Measurements from ENCODE around the gene TSPAN7.

TSPAN7 gene

DNA sequence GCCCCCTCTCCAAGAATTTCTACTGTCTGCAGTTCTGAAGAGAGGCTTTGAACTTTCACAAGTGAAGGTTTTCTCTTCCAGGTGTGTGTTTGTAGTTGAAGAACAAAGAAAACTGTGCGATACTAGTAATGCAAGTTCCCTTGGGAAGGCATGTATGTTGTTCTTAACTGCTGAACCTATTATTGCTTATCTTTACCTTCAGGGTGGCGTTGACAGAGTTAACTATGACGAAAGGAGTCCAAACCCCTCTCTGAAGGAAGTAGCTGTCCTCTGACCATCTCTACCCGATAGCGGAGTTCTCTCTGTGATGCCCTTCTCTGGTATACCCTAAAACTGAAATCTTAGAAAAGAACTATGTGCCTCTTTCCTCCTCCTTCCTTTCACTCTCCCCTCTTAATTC is 79.9 kb downstream of the TSPAN7 start:
- in situ Hi-C loops (cut with MboI; ENCODE audit: low sequenced_read_pairs), result no loop called here

DNA sequence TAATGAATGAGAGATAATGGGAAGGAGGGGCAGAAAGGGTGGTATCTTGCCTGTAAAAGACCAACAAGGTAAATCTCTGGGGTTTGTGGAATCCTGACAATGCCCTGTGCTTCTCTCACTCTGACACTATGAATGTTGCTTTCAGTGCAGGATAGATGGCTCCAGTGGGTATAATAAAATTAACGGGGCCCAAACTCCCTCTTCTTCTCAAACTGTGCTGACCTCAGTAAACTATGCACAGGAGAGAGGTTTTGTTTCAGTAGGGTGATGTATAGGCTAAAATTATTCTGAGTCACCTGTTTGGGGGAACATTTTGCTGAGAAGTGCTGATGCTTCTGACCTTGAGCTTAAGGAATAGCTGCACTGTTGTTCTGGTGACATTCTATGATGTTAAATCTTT is 82.6 kb downstream of the TSPAN7 start:
- in situ Hi-C loops (cut with MboI; ENCODE audit: low sequenced_read_pairs), result no loop called here

DNA sequence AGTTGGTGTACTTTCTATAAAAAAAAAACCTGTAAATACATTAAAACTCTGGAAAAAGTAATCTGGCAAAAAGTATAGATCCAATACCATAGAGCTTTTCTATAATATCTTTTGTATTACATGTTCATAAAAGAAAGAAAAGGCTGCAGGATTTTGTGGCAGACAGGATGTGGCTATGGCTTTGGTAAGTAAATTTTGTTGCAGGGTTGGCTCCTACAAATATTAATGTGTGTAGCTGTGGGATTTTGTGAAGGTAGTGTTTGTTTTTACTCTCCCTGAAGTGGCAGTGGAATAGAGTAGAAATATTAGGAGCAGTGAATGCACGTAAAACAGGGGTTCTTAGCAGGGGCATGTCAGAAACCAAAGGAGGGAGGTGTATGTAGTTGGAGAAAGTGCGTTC is 84.8 kb downstream of the TSPAN7 start:
- in situ Hi-C loops (cut with MboI; ENCODE audit: low sequenced_read_pairs), result no loop called here

DNA sequence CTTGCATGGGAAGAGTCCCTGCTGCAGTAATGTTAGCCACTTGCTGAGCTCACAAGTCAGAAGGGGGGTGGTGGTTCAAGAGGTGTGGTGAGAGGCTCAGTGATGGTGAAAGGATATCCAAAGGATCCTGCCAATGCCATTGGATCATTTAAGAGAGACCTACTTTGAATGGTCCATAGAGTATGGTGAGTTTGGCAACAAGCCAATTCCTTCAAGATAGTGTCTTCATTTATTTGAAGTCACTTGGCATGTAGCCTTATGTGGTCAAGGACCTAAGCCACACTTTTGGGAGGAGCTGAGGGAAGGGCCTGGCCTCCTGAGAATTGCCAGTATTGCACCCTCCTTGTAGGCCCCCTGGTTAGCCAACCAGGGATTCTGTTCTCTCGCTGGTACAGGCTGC is 87.9 kb downstream of the TSPAN7 start:
- in situ Hi-C loops (cut with MboI; ENCODE audit: low sequenced_read_pairs), result no loop called here

DNA sequence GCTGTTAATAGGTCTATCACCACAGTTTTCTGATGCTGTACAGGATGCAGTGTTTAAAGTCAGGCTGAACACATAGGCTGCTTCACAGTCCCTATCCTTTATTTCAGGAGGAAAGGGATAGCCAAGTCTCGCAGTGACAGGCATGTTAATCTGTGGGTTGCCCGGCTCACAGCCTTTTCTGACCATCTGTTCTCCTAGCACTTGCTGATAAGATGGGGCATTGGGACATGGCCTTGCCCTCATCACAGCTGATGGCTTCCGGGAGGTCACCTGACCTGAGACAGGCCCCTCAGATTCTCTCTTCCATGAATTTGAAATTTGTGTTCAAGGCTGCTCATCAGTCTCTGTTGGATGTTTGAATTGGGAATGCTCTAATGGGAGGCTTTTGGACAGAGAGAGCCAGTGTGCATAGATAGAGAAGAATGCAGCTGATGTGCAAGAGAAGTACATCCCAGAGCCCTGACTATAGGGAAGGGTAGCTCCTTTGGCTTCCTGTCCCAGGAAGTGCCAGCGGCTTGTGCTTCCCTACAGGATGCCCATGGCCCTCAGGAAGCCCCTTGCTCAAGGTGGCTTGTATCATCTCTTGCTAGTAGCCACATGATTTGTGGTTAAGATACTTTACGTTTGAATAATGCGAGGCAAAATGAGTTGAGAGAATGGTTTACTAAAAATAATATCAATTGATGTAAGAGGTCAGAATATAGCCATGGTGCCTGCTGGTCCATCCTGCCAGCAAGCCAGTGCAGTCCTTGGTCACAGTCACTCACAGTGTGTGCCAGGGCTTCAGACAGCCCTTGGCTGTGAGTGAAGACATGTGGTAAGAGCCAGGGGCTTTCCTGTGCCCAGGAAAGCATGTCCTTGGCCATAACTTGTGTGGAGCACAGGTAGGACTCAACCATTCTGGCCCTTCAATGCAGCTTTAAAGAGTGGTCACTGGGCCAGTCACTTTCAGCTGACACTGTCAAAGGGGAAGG is 88.6 kb downstream of the TSPAN7 start:
- in situ Hi-C loops (cut with MboI; ENCODE audit: low sequenced_read_pairs), result no loop called here

DNA sequence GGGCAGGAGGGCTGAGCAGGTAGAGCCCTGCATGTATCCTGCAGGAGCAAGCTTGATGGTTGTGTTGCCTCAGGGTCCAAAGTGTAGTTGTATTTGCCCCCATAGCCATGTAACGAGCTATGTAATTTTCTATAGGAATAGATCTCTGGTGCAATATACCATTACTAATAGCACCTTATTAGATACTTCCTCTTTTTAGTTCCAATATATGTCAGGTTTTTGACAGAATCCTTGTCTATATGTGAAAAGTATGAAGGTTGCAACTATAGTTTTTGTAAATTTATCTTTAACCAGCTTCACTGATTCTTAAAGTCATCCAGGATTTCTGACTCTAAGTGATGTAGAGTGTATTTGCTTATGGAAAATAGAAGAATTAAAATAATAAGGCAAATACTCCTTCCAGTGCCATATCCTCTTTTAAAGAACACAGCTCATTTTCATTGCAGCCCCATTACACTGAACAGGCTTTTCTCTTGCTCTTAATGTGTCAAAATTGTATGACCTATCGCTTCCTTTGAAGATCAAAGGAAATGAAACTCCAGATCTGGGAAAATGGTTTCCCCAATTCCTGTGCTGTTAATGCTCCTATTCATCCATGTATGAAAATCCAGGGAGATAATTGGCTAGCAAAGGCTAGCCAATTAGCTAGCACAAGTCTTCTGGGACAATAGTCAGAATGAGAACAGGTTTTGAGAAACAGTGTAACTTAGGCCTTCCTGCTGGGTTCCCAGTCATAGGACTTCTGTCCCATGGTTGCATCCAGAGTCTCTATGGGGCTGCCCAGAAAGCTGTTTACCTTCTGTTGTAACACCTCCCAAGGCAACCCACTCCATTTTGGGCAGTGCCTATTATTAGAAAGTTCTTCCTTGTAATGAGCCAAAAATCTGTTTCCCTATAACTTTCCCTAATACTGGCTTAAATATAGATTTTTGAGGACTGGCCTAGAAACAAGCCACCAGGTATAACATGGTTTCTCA is 90.6 kb downstream of the TSPAN7 start:
- in situ Hi-C loops (cut with MboI; ENCODE audit: low sequenced_read_pairs), result no loop called here

DNA sequence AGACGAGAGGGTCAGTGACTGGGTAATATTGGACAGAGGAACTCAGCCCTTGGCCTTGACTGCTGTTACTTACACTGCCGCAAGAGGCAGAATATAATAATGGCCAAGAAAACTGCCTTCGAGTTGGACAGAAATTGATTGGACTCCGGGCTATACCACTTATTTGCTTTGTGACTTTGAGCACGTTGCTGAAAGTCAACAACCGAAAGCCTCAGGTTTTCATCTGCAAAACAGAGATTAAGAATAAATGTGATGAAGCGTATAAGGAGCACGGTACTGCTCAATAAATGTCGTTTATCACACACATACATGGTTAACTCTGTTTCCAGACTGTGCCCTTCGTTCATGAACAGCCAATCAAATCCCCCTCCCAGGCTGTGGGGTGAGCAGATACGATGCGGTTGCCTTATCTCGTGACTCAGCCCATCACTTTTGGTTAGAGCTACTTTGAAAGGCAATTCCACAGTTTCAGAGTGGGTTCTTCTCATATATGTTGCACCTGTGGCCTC is 91.6 kb downstream of the TSPAN7 start:
- in situ Hi-C loops (cut with MboI; ENCODE audit: low sequenced_read_pairs), result no loop called here

DNA sequence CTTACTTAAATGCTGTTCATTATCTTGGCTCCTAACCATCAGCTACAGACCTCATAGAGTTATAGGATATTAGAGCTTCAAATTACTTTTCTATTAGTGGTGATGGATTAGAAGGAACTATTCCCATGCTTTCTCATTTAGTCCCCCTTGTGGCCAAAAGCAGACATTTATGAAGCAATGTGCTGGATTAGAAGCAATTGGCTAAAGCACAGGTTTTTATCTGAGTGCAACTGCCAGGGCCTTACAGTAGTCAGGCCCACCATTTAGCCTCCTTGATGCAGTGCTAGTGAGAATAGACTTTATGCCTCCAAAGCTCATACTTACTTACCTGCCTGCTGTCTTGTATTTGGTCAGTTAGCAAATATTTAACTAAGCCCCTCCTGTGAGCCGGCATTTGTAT is 93.0 kb downstream of the TSPAN7 start:
- in situ Hi-C loops (cut with MboI; ENCODE audit: low sequenced_read_pairs), result no loop called here

DNA sequence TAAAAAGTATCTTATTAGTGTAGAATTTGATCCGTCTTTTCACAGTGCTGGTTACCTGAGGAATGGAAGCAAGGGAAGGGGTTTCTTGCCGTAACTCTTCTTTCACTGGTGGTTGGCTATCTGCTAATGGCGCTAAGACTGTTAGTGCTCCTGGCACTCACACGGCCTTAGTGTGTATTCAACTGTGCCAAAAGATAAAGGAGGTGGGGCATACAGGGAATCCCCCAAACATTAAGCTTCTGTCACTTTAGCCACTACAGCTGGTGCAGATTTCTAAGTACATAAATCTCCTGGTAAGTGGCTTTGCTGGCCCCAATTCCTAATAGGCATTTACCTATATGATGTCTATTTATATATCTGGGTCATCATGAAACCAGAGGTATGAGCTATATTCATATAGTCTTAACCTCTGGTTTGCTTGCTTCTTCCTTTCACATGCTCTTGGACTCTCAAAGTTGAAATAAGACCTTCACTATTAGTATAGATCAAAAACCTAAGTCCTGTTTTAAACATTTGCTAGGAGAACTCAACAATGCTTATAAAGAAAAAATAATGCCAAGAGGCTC is 95.1 kb downstream of the TSPAN7 start:
- in situ Hi-C loops (cut with MboI; ENCODE audit: low sequenced_read_pairs), result no loop called here

DNA sequence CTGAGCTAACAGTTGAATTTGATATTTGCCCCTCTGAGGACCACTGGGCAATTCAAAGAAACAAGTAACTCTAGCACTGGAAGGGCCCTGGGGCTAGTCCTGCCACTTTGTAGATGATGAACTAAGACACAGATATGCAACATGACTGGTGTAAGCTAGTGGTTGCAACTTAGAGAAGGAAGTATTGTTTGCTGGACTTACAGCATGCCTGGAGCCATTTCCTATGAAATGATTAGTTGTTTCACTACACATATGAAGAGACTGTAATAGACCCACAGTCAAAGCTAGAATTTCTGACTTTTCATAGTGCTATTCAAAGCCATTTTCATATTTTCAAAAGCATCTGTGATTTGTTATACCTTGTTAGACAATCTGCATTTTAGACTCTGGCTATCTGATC is 96.2 kb downstream of the TSPAN7 start:
- in situ Hi-C loops (cut with MboI; ENCODE audit: low sequenced_read_pairs), result no loop called here

DNA sequence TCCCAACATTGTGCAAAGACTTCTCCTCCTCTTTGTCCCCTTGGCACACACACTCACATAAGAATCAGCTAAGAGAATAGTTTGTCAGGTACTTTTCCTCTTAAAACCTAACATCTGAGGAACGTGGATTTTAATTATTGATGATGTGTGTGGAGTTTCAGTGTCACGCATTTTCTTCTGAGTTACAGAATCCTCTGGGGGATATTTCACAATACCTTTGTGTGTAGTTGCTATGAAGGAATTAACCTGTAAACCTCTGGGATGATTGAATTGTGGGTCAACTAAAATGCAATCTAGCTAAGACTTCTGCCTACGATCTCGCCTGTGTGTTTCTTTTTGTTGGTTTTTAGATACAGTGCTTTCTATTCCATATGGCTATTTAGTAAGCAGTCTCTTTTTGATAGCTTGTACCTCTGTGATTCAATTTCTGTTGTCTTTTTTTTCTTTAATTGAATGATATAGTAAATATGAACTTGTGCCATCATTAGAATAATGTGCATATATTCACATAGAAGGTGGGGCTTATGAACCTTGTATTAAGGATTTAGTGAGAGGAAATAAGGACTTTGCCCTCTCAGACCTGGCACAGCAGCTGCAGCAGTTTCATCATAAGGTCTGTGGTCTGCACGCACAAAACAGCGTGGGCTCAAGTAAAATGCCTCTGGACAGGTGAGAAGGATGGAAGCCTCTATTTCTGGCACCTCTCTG is 99.2 kb downstream of the TSPAN7 start:
- in situ Hi-C loops (cut with MboI; ENCODE audit: low sequenced_read_pairs), result no loop called here

DNA sequence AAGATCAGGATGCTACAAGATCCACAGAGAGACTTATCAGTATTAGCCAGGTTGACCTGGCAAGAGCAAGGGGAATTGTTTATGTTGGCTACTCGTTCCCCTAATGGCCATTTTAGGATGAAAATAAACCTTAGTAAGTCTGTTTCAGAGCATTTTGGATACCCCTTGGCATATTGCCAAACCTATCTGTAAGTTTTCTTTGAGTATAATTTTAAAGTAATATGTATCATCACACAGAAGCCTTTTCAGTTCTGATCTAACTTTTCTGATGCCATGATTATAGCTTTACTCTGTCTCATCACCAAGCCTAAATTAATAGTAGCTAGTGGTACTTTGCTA is 99.7 kb downstream of the TSPAN7 start:
- in situ Hi-C loops (cut with MboI; ENCODE audit: low sequenced_read_pairs), result no loop called here

DNA sequence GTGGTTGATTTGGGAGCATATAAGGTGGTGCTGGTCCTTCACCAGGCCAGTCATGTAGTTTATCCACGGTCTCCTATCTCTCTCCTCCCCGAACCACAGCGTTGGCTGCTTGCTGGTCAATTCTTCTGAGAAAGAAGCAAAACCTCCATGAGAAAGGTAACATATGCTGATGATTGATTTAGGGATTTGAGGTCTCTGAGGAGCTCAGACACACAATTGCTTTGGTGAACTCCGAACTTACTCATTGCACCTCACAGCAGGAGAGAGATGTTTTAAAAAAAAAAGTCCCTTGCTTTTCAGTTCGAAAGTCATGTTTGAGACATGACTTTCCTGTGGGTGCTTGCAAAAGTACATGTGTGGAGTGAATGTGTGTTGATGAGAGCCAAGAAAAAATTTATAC is 100.2 kb downstream of the TSPAN7 start:
- in situ Hi-C loops (cut with MboI; ENCODE audit: low sequenced_read_pairs), result no loop called here

DNA sequence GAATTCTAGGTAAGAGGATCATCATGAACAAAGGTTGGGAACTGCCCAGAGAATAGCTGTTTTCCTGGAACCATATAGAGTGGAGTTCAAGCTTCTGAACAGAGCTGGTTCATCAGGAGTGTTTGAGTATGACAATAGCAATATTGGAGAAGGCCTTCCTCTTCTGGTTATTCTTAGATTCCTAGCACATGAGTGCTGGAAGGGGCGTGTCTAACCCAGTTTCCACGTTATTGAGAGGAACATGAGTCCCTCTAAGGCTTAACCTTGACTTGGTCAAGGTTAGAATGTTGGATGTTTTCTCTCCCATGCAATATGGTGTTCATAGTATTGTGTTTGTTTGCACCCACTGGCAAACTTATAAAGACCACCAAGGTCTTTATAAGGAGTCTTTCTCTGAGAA is 101.3 kb downstream of the TSPAN7 start:
- in situ Hi-C loops (cut with MboI; ENCODE audit: low sequenced_read_pairs), result no loop called here

DNA sequence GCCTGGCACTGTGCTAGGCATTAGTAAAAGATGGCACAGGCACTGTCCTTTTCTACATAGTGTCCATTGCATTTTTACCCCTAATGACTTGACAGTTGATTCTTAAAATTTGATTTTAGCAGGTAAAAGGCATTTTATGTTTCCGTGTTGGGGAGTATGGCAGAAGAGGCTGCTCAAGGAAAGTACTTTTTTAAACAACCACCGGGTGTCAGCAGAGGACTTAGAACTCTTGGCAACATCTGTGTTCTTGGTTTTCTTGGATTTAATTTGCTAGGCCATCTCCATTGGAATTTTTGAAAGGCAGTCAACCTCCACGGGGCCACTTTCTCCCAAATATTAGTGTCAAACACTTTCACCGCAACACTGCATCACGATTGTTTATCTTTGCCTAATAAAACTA is 102.9 kb downstream of the TSPAN7 start:
- in situ Hi-C loops (cut with MboI; ENCODE audit: low sequenced_read_pairs), result no loop called here

DNA sequence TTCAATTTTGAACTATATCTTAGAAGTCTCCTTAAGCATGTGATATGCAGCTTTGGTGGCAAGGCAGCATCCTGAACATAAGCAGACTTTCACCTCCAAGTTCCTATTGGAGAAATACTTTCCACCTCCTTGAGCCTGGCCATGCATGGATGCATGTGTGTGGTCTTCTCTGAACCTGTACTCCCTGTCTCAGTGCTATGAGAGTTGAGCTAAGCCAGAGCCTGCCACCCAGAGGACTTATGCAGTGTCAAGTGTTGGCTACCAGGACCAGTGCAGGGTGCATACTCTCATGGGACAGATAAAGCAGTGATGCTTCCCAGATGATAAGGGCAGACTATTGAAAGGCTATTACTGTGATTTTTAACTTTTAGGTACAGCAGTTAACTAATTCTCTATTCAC is 105.6 kb downstream of the TSPAN7 start:
- in situ Hi-C loops (cut with MboI; ENCODE audit: low sequenced_read_pairs), result no loop called here

DNA sequence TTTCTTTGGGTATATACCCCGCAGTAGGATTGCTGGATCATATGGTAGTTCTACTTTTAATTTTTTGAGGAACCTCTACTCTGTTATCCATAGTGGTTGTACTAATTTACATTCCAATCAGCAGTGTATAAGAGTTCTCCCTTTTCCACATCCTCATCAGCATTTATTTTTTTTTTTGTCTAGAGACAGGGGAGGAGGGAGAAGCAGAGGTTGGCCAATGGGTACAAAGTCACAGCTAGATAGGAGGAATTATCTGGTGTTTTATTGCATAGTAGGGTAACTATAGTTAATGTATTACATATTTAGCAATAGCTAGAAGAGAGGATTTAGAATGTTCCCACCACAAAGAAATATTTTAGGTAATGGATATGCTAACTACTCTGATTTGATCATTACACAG is 107.4 kb downstream of the TSPAN7 start:
- in situ Hi-C loops (cut with MboI; ENCODE audit: low sequenced_read_pairs), result no loop called here

DNA sequence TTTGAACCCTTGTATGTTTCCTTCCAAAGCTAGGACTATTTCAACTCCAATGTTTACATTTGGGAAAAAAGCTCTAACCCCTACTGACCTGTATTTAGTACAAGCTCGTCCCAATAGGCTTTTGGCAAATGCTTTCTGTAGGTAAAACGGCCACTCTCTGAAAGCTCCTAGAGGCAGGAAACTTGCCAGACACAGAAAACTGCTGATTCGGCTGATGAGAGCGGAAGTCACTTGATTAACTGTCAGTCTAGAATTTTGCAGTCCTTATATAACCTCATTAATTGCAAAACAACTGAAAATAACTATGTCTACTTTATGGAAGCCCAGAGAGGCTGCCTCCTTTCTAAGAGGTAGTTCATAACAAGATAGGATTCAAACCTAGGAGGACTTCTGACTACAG is 108.1 kb downstream of the TSPAN7 start:
- in situ Hi-C loops (cut with MboI; ENCODE audit: low sequenced_read_pairs), result no loop called here

DNA sequence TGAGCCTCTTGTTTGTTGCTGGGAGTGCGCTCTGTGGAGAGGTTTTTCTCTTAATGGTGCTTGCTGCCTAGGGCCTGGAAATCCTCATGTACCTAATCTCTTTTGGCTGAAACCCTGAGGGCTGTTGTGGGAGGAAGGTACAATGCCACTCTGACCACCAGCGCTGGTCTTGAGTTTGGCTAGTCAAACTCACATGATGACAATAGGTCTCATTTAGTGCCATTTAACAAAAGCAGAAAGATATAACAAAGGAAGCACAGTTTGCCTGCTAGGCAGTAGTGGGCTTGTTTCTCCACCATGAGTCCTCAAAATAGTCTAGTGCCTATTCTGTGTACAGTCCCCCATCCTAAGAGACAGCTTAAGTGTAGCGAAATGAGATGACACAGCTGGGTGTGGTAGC is 111.3 kb downstream of the TSPAN7 start:
- in situ Hi-C loops (cut with MboI; ENCODE audit: low sequenced_read_pairs), result no loop called here

DNA sequence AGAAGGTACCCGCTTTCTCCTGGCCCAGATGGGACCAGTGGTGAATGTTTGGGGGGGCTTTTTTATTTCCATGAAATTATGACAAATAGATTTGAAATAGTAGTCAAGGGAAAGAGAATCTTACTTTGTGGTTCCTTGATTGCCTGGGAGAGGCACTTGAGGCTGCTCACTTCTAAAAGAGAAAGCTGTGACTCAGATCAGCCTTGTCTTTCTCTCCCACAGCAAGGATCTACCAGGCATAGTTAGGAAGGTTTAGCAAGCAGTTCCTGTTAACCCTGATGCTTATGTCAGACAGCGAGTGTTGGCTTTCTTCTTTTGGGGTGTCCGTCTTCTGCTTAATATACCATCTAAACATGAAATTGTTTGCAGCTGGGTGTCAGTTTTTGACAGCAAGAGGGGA is 114.5 kb downstream of the TSPAN7 start:
- in situ Hi-C loops (cut with MboI; ENCODE audit: low sequenced_read_pairs), result no loop called here

DNA sequence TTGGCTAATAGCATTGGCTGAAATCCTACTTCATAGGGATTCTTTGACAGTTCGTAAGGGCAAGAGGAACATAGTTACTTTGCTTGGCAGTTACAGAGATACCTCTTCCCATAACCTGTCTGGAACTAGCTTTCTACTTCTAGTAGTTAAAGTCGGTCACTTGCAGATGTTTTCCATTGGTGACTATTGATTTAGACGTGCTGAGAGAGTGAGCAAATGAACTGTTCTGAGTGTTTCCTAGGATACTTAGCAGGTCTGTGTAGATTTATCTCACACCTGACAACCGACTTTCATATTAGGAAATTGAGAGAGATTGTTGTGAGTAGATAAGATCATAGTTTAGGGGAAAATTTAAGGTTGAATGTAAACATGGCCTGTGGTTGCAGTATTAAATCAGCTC is 116.8 kb downstream of the TSPAN7 start:
- in situ Hi-C loops (cut with MboI; ENCODE audit: low sequenced_read_pairs), result no loop called here
